Fibroblast of villous mesenchyme (primary cell): ENCODE data around the gene IL25. TPM values are rescaled to one million over a fixed set of nuclear protein-coding genes. Genes with fewer than 3 reads are reported as not detected.
A peak's percentile ranks its signal among the peaks of the same experiment; 100 is the strongest.

Experiments
- DNase-seq: peaks from one replicate; pipeline ENCODE4 v3.0.0-alpha.2; 2010; ENCODE audit warnings: low read depth
- H3K4me3 ChIP-seq: 2 replicates; pipeline ENCODE4 v1.5.1; 2011; ENCODE audit warnings: low read depth, mild to moderate bottlenecking, low read length
- CTCF ChIP-seq: IDR thresholded peaks from 2 replicates; pipeline ENCODE4 v1.5.1; 2012; ENCODE audit warnings: low read depth, mild to moderate bottlenecking, low read length; ENCODE audit not compliant: insufficient read depth
- total RNA-seq: library from RNA; depleted of rRNA; stranded (reverse); fragments of >200 nt; gene quantifications from 2 replicates; pipeline ENCODE4 v1.2.3, GENCODE V29; 2012

Gene IL25
- total RNA-seq, 1 donor = not detected

GRCh38 chr14:23335623-23336022, 37.0 kb upstream of the IL25 start:
- H3K4me3 ChIP-seq = no peak overlapping the region
- no peak for DNase-seq
- no peak for TF ChIP-seq CTCF

- no peak for TF ChIP-seq CTCF
- no peak for DNase-seq
- no peak overlapping the region for H3K4me3 ChIP-seq
These were observed 32.9 kb upstream of the IL25 start for GRCh38 chr14:23339506-23340268.

- DNase-seq = no peak
- peak; percentile 12 for TF ChIP-seq CTCF
These were observed 28.1 kb upstream of the IL25 start for GRCh38 chr14:23344481-23344880.

GRCh38 chr14:23345987-23346692, 26.5 kb upstream of the IL25 start:
- TF ChIP-seq CTCF = no peak
- no peak overlapping the region for H3K4me3 ChIP-seq
- DNase-seq = no peak

More at GRCh38 chr14:23344481-23344880, 28.1 kb upstream of the IL25 start:
- no peak overlapping the region for H3K4me3 ChIP-seq

- TF ChIP-seq CTCF = no peak
- DNase-seq = no peak
- no peak overlapping the region for H3K4me3 ChIP-seq
These were observed 25.8 kb upstream of the IL25 start for GRCh38 chr14:23346693-23347405.

GRCh38 chr14:23347406-23348296, 25.0 kb upstream of the IL25 start:
- no peak for TF ChIP-seq CTCF
- DNase-seq = no peak
- no peak overlapping the region for H3K4me3 ChIP-seq
